Smooth muscle cell (in vitro differentiated cells): ENCODE measurements around the gene SMIM32. TPM values are rescaled to one million over a fixed set of nuclear protein-coding genes. Genes with fewer than 3 reads are reported as not detected.

Experiments used
- DNase-seq: peaks from one replicate; lab custom pipeline; 2025; ENCODE audit not compliant: unreplicated experiment; lab: John Stamatoyannopoulos, UW
- H2AFZ ChIP-seq: fragments of 200-600 bp; sonication (generic); 2 replicates; pipeline ENCODE4 v1.6.0; 2016; ENCODE audit warnings: antibody characterized with exemption, low read depth, mild to moderate bottlenecking
- H3F3A ChIP-seq: fragments of 200-600 bp; sonication (generic); 2 replicates; pipeline ENCODE4 v1.6.0; 2017; ENCODE audit warnings: antibody characterized with exemption, low read depth
- H3K27ac ChIP-seq: fragments of 200-600 bp; sonication (generic); 2 replicates; pipeline ENCODE4 v1.5.1; 2016; ENCODE audit warnings: low read depth, mild to moderate bottlenecking
- H3K27me3 ChIP-seq: fragments of 200-600 bp; sonication (generic); 2 replicates; pipeline ENCODE4 v1.6.1; 2016; ENCODE audit warnings: low read depth, mild to moderate bottlenecking
- H3K36me3 ChIP-seq: fragments of 200-600 bp; sonication (generic); 2 replicates; pipeline ENCODE4 v1.5.1; 2016; ENCODE audit warnings: low read depth
- H3K4me1 ChIP-seq: fragments of 200-600 bp; sonication (generic); 2 replicates; pipeline ENCODE4 v1.5.1; 2016; ENCODE audit warnings: low read depth
- H3K4me2 ChIP-seq: fragments of 200-600 bp; sonication (generic); 2 replicates; pipeline ENCODE4 v1.6.0; 2016; ENCODE audit warnings: mild to moderate bottlenecking
- H3K4me3 ChIP-seq: fragments of 200-600 bp; sonication (generic); 2 replicates; pipeline ENCODE4 v1.5.1; 2016; ENCODE audit warnings: mild to moderate bottlenecking
- H3K79me2 ChIP-seq: fragments of 200-600 bp; sonication (generic); 2 replicates; pipeline ENCODE4 v1.6.0; 2016; ENCODE audit warnings: low read depth, mild to moderate bottlenecking
- H3K9ac ChIP-seq: fragments of 200-600 bp; sonication (generic); 2 replicates; pipeline ENCODE4 v1.6.0; 2016; ENCODE audit warnings: low read depth
- H3K9me3 ChIP-seq: fragments of 200-600 bp; sonication (generic); replicated peaks from 2 replicates; pipeline ENCODE4 v1.5.1; 2016; ENCODE audit warnings: low read depth
- H4K20me1 ChIP-seq: fragments of 200-600 bp; sonication (generic); 2 replicates; pipeline ENCODE4 v1.6.0; 2016; ENCODE audit warnings: low read depth
- CTCF ChIP-seq: fragments of 200-600 bp; sonication (generic); IDR thresholded peaks from 2 replicates; pipeline ENCODE4 v1.5.1; 2017; ENCODE audit warnings: borderline replicate concordance, mild to moderate bottlenecking, antibody characterized with exemption; ENCODE audit not compliant: insufficient read depth, poor library complexity, severe bottlenecking
- WGBS: methylation state at CpG from one replicate; pipeline ENCODE4 v1.1.7; 2016; ENCODE audit warnings: low lambda C conversion rate; 5-methylcytosine and 5-hydroxymethylcytosine counted together
- polyA plus RNA-seq: library from polyadenylated mRNA; unstranded; fragments of >200 nt; fragmentation: Nextera tagmentation; extraction: Ambion mirVana; gene quantifications from 2 replicates; pipeline ENCODE4 v1.2.1, GENCODE V29; 2016
- total RNA-seq: library from RNA; depleted of rRNA; stranded (reverse); fragments of >200 nt; gene quantifications from 2 replicates; pipeline ENCODE4 v1.2.3, GENCODE V29; 2014

SMIM32 gene
- total and polyA plus RNA-seq, 2 experiments from 2014 or later: 1.5 to 2.2 TPM

GRCh38 chr5:136190091-136190720 lies 2.8 kb downstream of the SMIM32 start:
- Histone ChIP-seq H3K36me3 (no peaks in the 10 kb centered on the region), H3K9ac (no peak overlapping the region), H2AFZ (no peak overlapping the region), H3K4me2 (no peak overlapping the region), H3K4me1 (peaks cover 14% of the 10 kb centered on the region), H4K20me1 (peaks cover 32% of the 10 kb centered on the region), H3K4me3 (no peak overlapping the region), H3K27ac (no peak overlapping the region), H3K27me3 (peaks cover 41% of the 10 kb centered on the region), H3K79me2 (no peaks in the 10 kb centered on the region), H3F3A (no peaks in the 10 kb centered on the region), H3K9me3 (no peaks in the 10 kb centered on the region)
- no peak for TF ChIP-seq CTCF
- DNase-seq: no peak
- WGBS: 78% methylated on average over 5 of the region's 5 CpGs

- no peak overlapping the region for H2AFZ ChIP-seq
- H3K9ac ChIP-seq: no peak overlapping the region
- H3K36me3 ChIP-seq: no peaks in the 10 kb centered on the region
- no peak overlapping the region for H3K27ac ChIP-seq
- peaks cover 41% of the 10 kb centered on the region for H3K27me3 ChIP-seq
- no peak for TF ChIP-seq CTCF
- no peak overlapping the region for H3K4me2 ChIP-seq
- peaks cover 34% of the 10 kb centered on the region for H4K20me1 ChIP-seq
- no peaks in the 10 kb centered on the region for H3K79me2 ChIP-seq
- no peaks in the 10 kb centered on the region for H3K9me3 ChIP-seq
- no peaks in the 10 kb centered on the region for H3F3A ChIP-seq
- H3K4me1 ChIP-seq: peaks cover 14% of the 10 kb centered on the region
- H3K4me3 ChIP-seq: no peak overlapping the region
- WGBS: 90% methylated on average over 7 of the region's 7 CpGs
- DNase-seq: no peak
These were observed 4.1 kb downstream of the SMIM32 start for GRCh38 chr5:136188859-136189258.

- H3K4me1 ChIP-seq: peaks cover 4% of the 10 kb centered on the region
- no peaks in the 10 kb centered on the region for H3K9me3 ChIP-seq
- H3K27ac ChIP-seq: no peak overlapping the region
- H2AFZ ChIP-seq: no peak overlapping the region
- no peak for TF ChIP-seq CTCF
- no peak overlapping the region for H3K9ac ChIP-seq
- H3K36me3 ChIP-seq: no peaks in the 10 kb centered on the region
- H3K79me2 ChIP-seq: no peaks in the 10 kb centered on the region
- 94% methylated on average over 2 of the region's 2 CpGs for WGBS
- peaks cover 35% of the 10 kb centered on the region for H4K20me1 ChIP-seq
- H3K27me3 ChIP-seq: peaks cover 23% of the 10 kb centered on the region
- no peak overlapping the region for H3K4me3 ChIP-seq
- H3K4me2 ChIP-seq: no peak overlapping the region
- no peak for DNase-seq
- no peaks in the 10 kb centered on the region for H3F3A ChIP-seq
These were observed 6.2 kb downstream of the SMIM32 start for GRCh38 chr5:136186796-136187195.

- no peaks in the 10 kb centered on the region for H3F3A ChIP-seq
- H3K4me1 ChIP-seq: no peaks in the 10 kb centered on the region
- H3K27me3 ChIP-seq: peaks cover 16% of the 10 kb centered on the region
- H3K9me3 ChIP-seq: no peaks in the 10 kb centered on the region
- no peak overlapping the region for H2AFZ ChIP-seq
- peaks cover 38% of the 10 kb centered on the region for H4K20me1 ChIP-seq
- H3K36me3 ChIP-seq: no peaks in the 10 kb centered on the region
- H3K9ac ChIP-seq: no peak overlapping the region
- no peak overlapping the region for H3K4me2 ChIP-seq
- H3K79me2 ChIP-seq: no peaks in the 10 kb centered on the region
- no peak overlapping the region for H3K27ac ChIP-seq
- H3K4me3 ChIP-seq: no peak overlapping the region
- DNase-seq: no peak
- TF ChIP-seq CTCF: no peak
- WGBS: 95% methylated on average over 5 of the region's 5 CpGs
These were observed 6.8 kb downstream of the SMIM32 start for GRCh38 chr5:136185974-136186665.
